IMR-90 (cell line): Measurements from ENCODE around the gene ADGRF4. TPM values are rescaled to one million over a fixed set of nuclear protein-coding genes. Genes with fewer than 3 reads are reported as not detected.

ENCODE experiments used
- ATAC-seq: fragments of 200-7000 bp; cut with Tn5 transposase; 2 replicates; pipeline ENCODE4 v1.9.1; 2020; ENCODE audit warnings: low read depth, mild to moderate bottlenecking, moderate library complexity
- BruUV-seq: library from RNA; stranded (reverse); fragments of 400-500 nt; replicated peaks from 2 replicates; lab custom pipeline; 2021; lab: Mats Ljungman, UMichigan
- CTCF ChIA-PET: fragments of 300-600 bp; formaldehyde crosslinking; extraction: SDS; loops from one replicate; lab custom pipeline; 2021; ENCODE audit warnings: antibody characterized with exemption; lab: Yijun Ruan, JAX
- POLR2A ChIA-PET: fragments of 300-600 bp; sonication (Branson Sonifier 250); formaldehyde crosslinking; loops from one replicate; lab custom pipeline; 2022; ENCODE audit warnings: antibody characterized with exemption; ENCODE audit not compliant: unreplicated experiment; lab: Charles Lee
- DNase-seq: peaks from one replicate; pipeline ENCODE4 v3.0.0; 2013
- H2AFZ ChIP-seq: replicated peaks from 2 replicates; pipeline ENCODE3; 2013; ENCODE audit warnings: low read length, mild to moderate bottlenecking; ENCODE audit not compliant: poor library complexity
- H2AK5ac ChIP-seq: 2 replicates; pipeline ENCODE4 v1.6.1; 2013; ENCODE audit warnings: low read depth, low read length, inconsistent platforms
- H2AK9ac ChIP-seq: replicated peaks from 2 replicates; pipeline ENCODE3; 2013; ENCODE audit warnings: mild to moderate bottlenecking, low read depth, low read length, moderate library complexity; ENCODE audit not compliant: poor library complexity
- H2BK120ac ChIP-seq: 2 replicates; pipeline ENCODE4 v1.6.1; 2013; ENCODE audit warnings: low read depth, low read length, inconsistent platforms
- H2BK15ac ChIP-seq: 3 replicates; pipeline ENCODE4 v1.6.1; 2013; ENCODE audit warnings: low read depth, low read length, inconsistent platforms
- H2BK20ac ChIP-seq: 2 replicates; pipeline ENCODE4 v1.6.1; 2013; ENCODE audit warnings: low read depth, mild to moderate bottlenecking, inconsistent platforms, low read length, moderate library complexity
- H2BK5ac ChIP-seq: 2 replicates; pipeline ENCODE4 v1.6.1; 2013; ENCODE audit warnings: mild to moderate bottlenecking, low read depth, low read length, inconsistent platforms; ENCODE audit not compliant: poor library complexity, severe bottlenecking
- H3K14ac ChIP-seq: replicated peaks from 2 replicates; pipeline ENCODE4 v1.6.1; 2013; ENCODE audit warnings: low read depth, low read length, inconsistent platforms
- H3K18ac ChIP-seq: 2 replicates; pipeline ENCODE4 v1.6.1; 2013; ENCODE audit warnings: low read depth, low read length, control low read depth
- H3K23ac ChIP-seq: 2 replicates; pipeline ENCODE4 v1.6.1; 2013; ENCODE audit warnings: low read depth, low read length, inconsistent platforms
- H3K27ac ChIP-seq: 2 replicates; pipeline ENCODE4 v1.5.1; 2013; ENCODE audit warnings: mild to moderate bottlenecking, control low read depth, low read length; ENCODE audit not compliant: insufficient read depth
- H3K27me3 ChIP-seq: 2 replicates; pipeline ENCODE4 v1.6.1; 2013; ENCODE audit warnings: low read length; ENCODE audit not compliant: control insufficient read depth, insufficient read depth
- H3K36me3 ChIP-seq: 2 replicates; pipeline ENCODE4 v1.6.1; 2013; ENCODE audit warnings: low read length, mixed read lengths; ENCODE audit not compliant: control insufficient read depth, insufficient read depth
- H3K4ac ChIP-seq: 2 replicates; pipeline ENCODE4 v1.6.1; 2013; ENCODE audit warnings: low read depth, low read length, inconsistent platforms
- H3K4me1 ChIP-seq: 2 replicates; pipeline ENCODE4 v1.6.1; 2013; ENCODE audit warnings: low read length, mixed read lengths; ENCODE audit not compliant: control insufficient read depth, insufficient read depth
- H3K4me2 ChIP-seq: 2 replicates; pipeline ENCODE4 v1.6.1; 2013; ENCODE audit warnings: low read depth, mild to moderate bottlenecking, control low read depth, low read length, moderate library complexity
- H3K4me3 ChIP-seq: 2 replicates; pipeline ENCODE4 v1.5.1; 2013; ENCODE audit warnings: low read depth, mild to moderate bottlenecking, control low read depth, low read length, moderate library complexity; ENCODE audit not compliant: insufficient read depth
- H3K56ac ChIP-seq: 2 replicates; pipeline ENCODE4 v1.6.1; 2013; ENCODE audit warnings: low read length, inconsistent platforms; ENCODE audit not compliant: insufficient read depth; ENCODE audit errors: extremely low read depth
- H3K79me1 ChIP-seq, 2 experiments: 2 replicates each; pipeline ENCODE4 v1.6.1; 2013; ENCODE audit warnings: low read length in 2 of 2, inconsistent platforms in 1 of 2, low read depth in 1 of 2
- H3K9ac ChIP-seq: 2 replicates; pipeline ENCODE4 v1.6.1; 2013; ENCODE audit warnings: low read depth, low read length, control low read depth
- H3K9me1 ChIP-seq: 2 replicates; pipeline ENCODE4 v1.6.1; 2013; ENCODE audit warnings: low read length, inconsistent platforms; ENCODE audit not compliant: insufficient read depth
- H3K9me3 ChIP-seq: 2 replicates; pipeline ENCODE4 v1.6.1; 2013; ENCODE audit warnings: low read length; ENCODE audit not compliant: control insufficient read depth, insufficient read depth
- H4K20me1 ChIP-seq: 2 replicates; pipeline ENCODE4 v1.6.1; 2013; ENCODE audit warnings: low read length, inconsistent platforms; ENCODE audit not compliant: insufficient read depth
- H4K5ac ChIP-seq: 2 replicates; pipeline ENCODE4 v1.6.1; 2013; ENCODE audit warnings: mild to moderate bottlenecking, low read depth, low read length, control low read depth
- H4K8ac ChIP-seq, 2 experiments: 2 replicates each; pipeline ENCODE4 v1.6.1; 2013; ENCODE audit warnings: low read depth in 2 of 2, low read length in 2 of 2, control low read depth in 1 of 2, inconsistent platforms in 1 of 2
- H4K91ac ChIP-seq: 2 replicates; pipeline ENCODE4 v1.6.1; 2013; ENCODE audit warnings: low read depth, low read length, inconsistent platforms; ENCODE audit not compliant: insufficient read depth
- BHLHE40 ChIP-seq: fragments of 150-350 bp; IDR thresholded peaks from 2 replicates; pipeline ENCODE4 v1.6.1; 2016; ENCODE audit warnings: mild to moderate bottlenecking, low read depth, low read length
- CEBPB ChIP-seq: IDR thresholded peaks from 2 replicates; pipeline ENCODE4 v1.6.1; 2012; ENCODE audit warnings: low read depth, low read length, improper control_type of control experiment
- CHD1 ChIP-seq: IDR thresholded peaks from 2 replicates; pipeline ENCODE4 v1.6.1; 2012; ENCODE audit warnings: low read depth, low read length, improper control_type of control experiment
- ELK1 ChIP-seq: fragments of 150-350 bp; IDR thresholded peaks from 2 replicates; pipeline ENCODE4 v1.6.1; 2016; ENCODE audit warnings: low read depth, mild to moderate bottlenecking, low read length, moderate library complexity, borderline replicate concordance
- FOS ChIP-seq: fragments of 150-350 bp; IDR thresholded peaks from 2 replicates; pipeline ENCODE4 v1.6.1; 2016; ENCODE audit warnings: low read depth, low read length
- MAFK ChIP-seq: IDR thresholded peaks from 2 replicates; pipeline ENCODE4 v1.6.1; 2012; ENCODE audit warnings: low read depth, low read length, improper control_type of control experiment
- MAZ ChIP-seq: IDR thresholded peaks from 2 replicates; pipeline ENCODE4 v1.6.1; 2012; ENCODE audit warnings: low read depth, mild to moderate bottlenecking, low read length, improper control_type of control experiment, moderate library complexity, borderline replicate concordance
- MXI1 ChIP-seq: IDR thresholded peaks from 2 replicates; pipeline ENCODE4 v1.6.1; 2012; ENCODE audit warnings: low read depth, mild to moderate bottlenecking, low read length, moderate library complexity, borderline replicate concordance
- NFE2L2 ChIP-seq: fragments of 150-350 bp; IDR thresholded peaks from 2 replicates; pipeline ENCODE4 v1.6.1; 2016; ENCODE audit warnings: low read depth, mild to moderate bottlenecking, low read length
- POLR2A ChIP-seq: IDR thresholded peaks from 2 replicates; pipeline ENCODE4 v1.6.1; 2012; ENCODE audit warnings: mild to moderate bottlenecking, low read depth, low read length
- RAD21 ChIP-seq: IDR thresholded peaks from 2 replicates; pipeline ENCODE4 v1.6.1; 2012; ENCODE audit warnings: low read length, improper control_type of control experiment
- RCOR1 ChIP-seq: IDR thresholded peaks from 2 replicates; pipeline ENCODE4 v1.6.1; 2012; ENCODE audit warnings: mild to moderate bottlenecking, low read length, improper control_type of control experiment; ENCODE audit not compliant: insufficient replicate concordance
- RFX5 ChIP-seq: IDR thresholded peaks from 2 replicates; pipeline ENCODE4 v1.8.0; 2012; ENCODE audit warnings: low read depth, mild to moderate bottlenecking, low read length, moderate library complexity
- SMC3 ChIP-seq: fragments of 150-350 bp; IDR thresholded peaks from 2 replicates; pipeline ENCODE4 v1.6.1; 2016; ENCODE audit warnings: low read depth, mild to moderate bottlenecking, antibody characterized with exemption, low read length, moderate library complexity
- WGBS, 2 experiments: methylation state at CpG; one replicate each; pipeline versions ENCODE4 v1.1.5 to v1.1.7; 2013; ENCODE audit warnings: missing lambda C conversion rate in 2 of 2; ENCODE audit not compliant: insufficient read length in 1 of 2; ENCODE audit errors: extremely low coverage in 2 of 2; 5-methylcytosine and 5-hydroxymethylcytosine counted together
- dilution Hi-C: fragments of 300-500 bp; cut with HindIII; formaldehyde crosslinking; loops from one replicate; pipeline ENCODE4 v1.14.3; 2018; ENCODE audit warnings: low sequenced_read_pairs; ENCODE audit not compliant: unreplicated experiment
- in situ Hi-C: fragments of 300-500 bp; cut with MboI; formaldehyde crosslinking; loops from 3 replicates; pipeline ENCODE4 v1.14.3; 2019; ENCODE audit warnings: low sequenced_read_pairs, inconsistent platforms, mixed read lengths
- intact Hi-C: fragments of 100-400 bp; cut with micrococcal nuclease; formaldehyde crosslinking; loops from 2 replicates; pipeline ENCODE4 v1.10.0; 2022
- polyA plus RNA-seq, 3 experiments: library from polyadenylated mRNA; depleted of rRNA; stranded (reverse); fragments of >200 nt; gene quantifications; 2 replicates each; pipeline ENCODE4 v1.2.3, GENCODE V29; 2012; ENCODE audit warnings: low replicate concordance in 1 of 3
- total RNA-seq: library from RNA; depleted of rRNA; stranded (reverse); fragments of >200 nt; gene quantifications from 2 replicates; pipeline ENCODE4 v1.2.3, GENCODE V29; 2012
- TF ChIP-seq, protein P1 (sequence below): conservative IDR thresholded peaks from 2 replicates; pipeline ENCODE4 v1.5.1; 2012; ENCODE audit warnings: mild to moderate bottlenecking, low read depth, low read length, improper control_type of control experiment
- TF ChIP-seq, protein P2 (sequence below): fragments of 150-350 bp; IDR thresholded peaks from 2 replicates; pipeline ENCODE4 v1.6.1; 2017; ENCODE audit warnings: mild to moderate bottlenecking, antibody characterized with exemption, low read length, low read depth

The ADGRF4 gene
- total and polyA plus RNA-seq, 2 of the 4 experiments (the other 2 are of a cell fraction), result under 0.01 to 0.02 TPM

GRCh38 chr6:47718571-47718970 lies 20.2 kb downstream of the ADGRF4 start:
- Histone ChIP-seq H2AFZ (no peak overlapping the region), H3K9me1 (no peaks in the 10 kb centered on the region), H2BK15ac (no peak overlapping the region), H3K27me3 (no peaks in the 10 kb centered on the region), H3K4me3 (no peak overlapping the region), H3K56ac (no peak overlapping the region), H3K4me2 (no peak overlapping the region), H4K8ac (no peak overlapping the region), H3K9ac (no peak overlapping the region), H3K36me3 (no peaks in the 10 kb centered on the region), H2BK5ac (no peak overlapping the region), H2AK5ac (no peak overlapping the region), H3K18ac (no peak overlapping the region), H2BK120ac (no peak overlapping the region), H3K4ac (no peak overlapping the region), H3K27ac (no peak overlapping the region), H3K4me1 (no peaks in the 10 kb centered on the region), H3K14ac (no peak overlapping the region), H3K9me3 (no peaks in the 10 kb centered on the region), H2BK20ac (no peak overlapping the region), H4K20me1 (no peaks in the 10 kb centered on the region), H3K23ac (no peak overlapping the region), H3K79me1 (no peaks in the 10 kb centered on the region), H2AK9ac (no peak overlapping the region), H4K91ac (no peak overlapping the region), H4K5ac (no peak overlapping the region)
- CTCF ChIA-PET, result no interaction called here
- WGBS, 2 experiments, result no CpG with 5 or more reads among the region's 1 CpG
- ATAC-seq (no peak), DNase-seq (no peak)
- dilution Hi-C loops, result no loop called here
- in situ Hi-C loops, result no loop called here
- no peak for TF ChIP-seq MAFK
- no peak for TF ChIP-seq CEBPB
- TF ChIP-seq BHLHE40, result no peak
- no peak for TF ChIP-seq MAZ
- no peak for TF ChIP-seq CHD1
- no peak for TF ChIP-seq FOS
- TF ChIP-seq SMC3, result no peak
- no peak for TF ChIP-seq NFE2L2
- TF ChIP-seq RAD21, result no peak
- no peak for TF ChIP-seq RFX5
- TF ChIP-seq RCOR1, result no peak
- TF ChIP-seq, protein P1, sequence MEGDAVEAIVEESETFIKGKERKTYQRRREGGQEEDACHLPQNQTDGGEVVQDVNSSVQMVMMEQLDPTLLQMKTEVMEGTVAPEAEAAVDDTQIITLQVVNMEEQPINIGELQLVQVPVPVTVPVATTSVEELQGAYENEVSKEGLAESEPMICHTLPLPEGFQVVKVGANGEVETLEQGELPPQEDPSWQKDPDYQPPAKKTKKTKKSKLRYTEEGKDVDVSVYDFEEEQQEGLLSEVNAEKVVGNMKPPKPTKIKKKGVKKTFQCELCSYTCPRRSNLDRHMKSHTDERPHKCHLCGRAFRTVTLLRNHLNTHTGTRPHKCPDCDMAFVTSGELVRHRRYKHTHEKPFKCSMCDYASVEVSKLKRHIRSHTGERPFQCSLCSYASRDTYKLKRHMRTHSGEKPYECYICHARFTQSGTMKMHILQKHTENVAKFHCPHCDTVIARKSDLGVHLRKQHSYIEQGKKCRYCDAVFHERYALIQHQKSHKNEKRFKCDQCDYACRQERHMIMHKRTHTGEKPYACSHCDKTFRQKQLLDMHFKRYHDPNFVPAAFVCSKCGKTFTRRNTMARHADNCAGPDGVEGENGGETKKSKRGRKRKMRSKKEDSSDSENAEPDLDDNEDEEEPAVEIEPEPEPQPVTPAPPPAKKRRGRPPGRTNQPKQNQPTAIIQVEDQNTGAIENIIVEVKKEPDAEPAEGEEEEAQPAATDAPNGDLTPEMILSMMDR, result no peak
- no peak for TF ChIP-seq MXI1
- no peak for TF ChIP-seq ELK1
- no peak for TF ChIP-seq POLR2A
- TF ChIP-seq, protein P2, sequence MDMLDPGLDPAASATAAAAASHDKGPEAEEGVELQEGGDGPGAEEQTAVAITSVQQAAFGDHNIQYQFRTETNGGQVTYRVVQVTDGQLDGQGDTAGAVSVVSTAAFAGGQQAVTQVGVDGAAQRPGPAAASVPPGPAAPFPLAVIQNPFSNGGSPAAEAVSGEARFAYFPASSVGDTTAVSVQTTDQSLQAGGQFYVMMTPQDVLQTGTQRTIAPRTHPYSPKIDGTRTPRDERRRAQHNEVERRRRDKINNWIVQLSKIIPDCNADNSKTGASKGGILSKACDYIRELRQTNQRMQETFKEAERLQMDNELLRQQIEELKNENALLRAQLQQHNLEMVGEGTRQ, result no peak
- no TSS peak for BruUV-seq
- POLR2A ChIA-PET, result no interaction called here
- intact Hi-C loops, result no loop called here
